ENCODE results near the gene DEUP1.
"Not testable (repeated sequence)": the region's sequence is repeated elsewhere in the genome, so short reads cannot be mapped to it uniquely, and the experiment has no call there.

DEUP1 gene, protein sequence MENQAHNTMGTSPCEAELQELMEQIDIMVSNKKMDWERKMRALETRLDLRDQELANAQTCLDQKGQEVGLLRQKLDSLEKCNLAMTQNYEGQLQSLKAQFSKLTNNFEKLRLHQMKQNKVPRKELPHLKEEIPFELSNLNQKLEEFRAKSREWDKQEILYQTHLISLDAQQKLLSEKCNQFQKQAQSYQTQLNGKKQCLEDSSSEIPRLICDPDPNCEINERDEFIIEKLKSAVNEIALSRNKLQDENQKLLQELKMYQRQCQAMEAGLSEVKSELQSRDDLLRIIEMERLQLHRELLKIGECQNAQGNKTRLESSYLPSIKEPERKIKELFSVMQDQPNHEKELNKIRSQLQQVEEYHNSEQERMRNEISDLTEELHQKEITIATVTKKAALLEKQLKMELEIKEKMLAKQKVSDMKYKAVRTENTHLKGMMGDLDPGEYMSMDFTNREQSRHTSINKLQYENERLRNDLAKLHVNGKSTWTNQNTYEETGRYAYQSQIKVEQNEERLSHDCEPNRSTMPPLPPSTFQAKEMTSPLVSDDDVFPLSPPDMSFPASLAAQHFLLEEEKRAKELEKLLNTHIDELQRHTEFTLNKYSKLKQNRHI

GRCh38 chr11:93330446-93330984 lies at the start of gene DEUP1:
Gene DEUP1, plus strand, starts transcription at chr11:93330742. Its CDS starts 1,518 bp downstream, at chr11:93332260.
- DNase-seq: peak; percentile 26

DNA sequence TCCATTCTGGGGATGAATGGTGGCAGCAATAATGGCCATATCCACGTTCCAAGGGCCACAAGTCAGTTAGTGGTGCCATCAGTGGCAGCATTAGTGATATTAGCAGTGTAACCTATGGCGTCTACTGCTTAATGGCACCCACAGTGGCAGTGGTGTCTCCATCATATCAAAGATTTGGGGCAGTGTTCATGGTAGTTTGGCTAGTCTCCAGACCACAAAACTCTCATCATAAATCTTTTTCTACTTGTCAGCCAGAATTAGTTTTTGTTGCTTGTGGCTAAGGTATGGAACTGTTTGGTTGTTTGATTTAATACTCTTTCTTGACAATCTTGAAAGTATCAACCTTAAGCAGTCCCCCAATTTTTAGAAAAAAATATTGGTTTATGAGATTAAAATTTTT lies 45.1 kb upstream of the DEUP1 start:
- DNase-seq: no peak

DNA sequence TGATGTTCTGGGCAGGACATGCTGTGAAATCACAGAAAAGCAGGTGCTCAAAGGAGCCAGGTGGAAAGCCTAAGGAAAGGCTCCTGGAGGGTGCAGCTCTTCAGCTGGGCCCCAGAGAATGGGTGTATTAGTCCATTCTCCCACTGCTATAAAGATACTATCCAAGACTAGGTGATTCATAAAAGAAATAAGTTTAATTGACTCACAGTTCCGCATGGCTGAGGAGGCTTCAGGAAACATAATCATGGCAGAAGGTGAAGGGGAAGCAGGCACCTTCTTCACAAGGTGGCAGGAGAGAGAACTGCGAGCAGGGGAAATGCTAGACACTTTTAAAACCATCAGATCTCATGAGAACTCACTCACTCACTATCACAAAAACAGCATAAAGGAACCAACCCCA lies 43.1 kb upstream of the DEUP1 start:
- DNase-seq: no peak

- no peak for DNase-seq
Observed at GRCh38 chr11:93288079-93288478, 42.5 kb upstream of the DEUP1 start.

DNA sequence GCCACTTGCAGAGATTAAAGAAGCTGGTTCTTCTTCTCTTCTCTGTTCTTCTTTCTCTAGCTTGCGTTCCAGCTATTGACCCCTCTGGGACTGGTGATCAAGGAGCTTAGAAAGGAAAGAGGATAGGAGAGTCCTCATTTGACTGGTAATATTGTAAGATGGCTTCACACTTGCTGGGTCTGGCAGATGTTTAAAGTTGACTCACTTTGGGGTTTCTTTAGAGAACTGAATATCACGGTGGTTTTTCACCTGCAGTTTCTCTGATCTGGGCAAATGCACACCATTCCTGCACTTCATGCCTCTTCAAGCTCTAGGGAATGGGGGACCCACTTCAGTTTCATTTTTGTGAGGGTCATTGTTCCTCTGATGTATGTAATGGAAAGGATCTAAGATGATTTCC lies 41.8 kb upstream of the DEUP1 start:
- DNase-seq: no peak

DNA sequence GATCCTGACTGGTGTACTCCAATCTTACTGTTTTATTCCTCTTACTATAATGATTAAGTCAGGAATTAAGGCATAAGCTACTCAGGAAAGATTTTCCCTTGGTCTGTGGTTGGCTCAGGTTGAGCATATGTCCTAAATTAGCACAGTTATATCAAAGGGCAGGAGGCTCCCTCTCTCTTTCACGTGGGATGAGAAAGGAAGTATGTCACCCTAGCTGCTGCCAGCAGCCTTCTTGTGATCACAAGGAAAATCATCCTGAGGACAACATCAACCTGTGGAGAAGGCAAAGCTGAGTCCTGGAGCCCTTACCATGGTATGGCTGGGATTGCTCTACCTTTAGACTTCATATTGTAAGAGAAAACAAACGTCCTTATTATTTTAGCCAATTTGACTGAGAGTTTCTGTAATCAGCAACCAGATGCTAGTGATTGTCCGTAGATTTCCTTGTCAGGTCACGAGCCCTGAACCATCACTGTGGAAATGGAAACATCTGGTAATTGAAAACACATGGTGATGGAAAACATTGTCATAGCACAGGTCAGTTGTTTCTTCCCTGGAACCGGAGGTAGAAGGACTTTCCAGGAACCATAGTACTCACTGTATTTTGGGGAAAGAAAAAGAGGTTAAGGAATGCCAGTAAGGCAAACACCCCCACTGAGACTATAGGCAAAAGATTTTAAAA lies 40.6 kb upstream of the DEUP1 start:
- no peak for DNase-seq

- DNase-seq: no peak
Observed at GRCh38 chr11:93291110-93291509, 39.4 kb upstream of the DEUP1 start.

- no peak for DNase-seq
Observed at GRCh38 chr11:93291898-93292297, 38.6 kb upstream of the DEUP1 start.

- no peak for DNase-seq
Observed at GRCh38 chr11:93295921-93296575, 34.5 kb upstream of the DEUP1 start.

DNA sequence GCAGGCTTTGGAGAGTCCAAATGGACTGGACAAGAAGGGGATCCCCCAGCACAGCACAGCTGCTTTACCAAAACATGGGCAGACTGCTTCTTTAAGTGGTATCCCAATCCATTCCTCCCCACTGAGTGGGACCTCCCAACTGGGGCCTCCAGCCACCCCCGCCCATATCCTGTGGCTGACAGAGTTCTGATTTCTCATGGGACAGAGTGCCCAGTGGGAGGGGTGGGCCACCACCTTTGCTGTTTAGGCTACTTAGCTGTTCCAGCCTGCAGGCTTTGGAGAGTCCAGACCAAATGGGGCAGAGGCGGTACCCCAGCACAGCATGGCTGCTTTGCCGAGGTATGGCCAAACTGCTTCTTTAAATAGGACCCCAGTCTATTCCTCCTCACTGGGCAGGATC lies 26.9 kb upstream of the DEUP1 start:
- DNase-seq: no peak

DNA sequence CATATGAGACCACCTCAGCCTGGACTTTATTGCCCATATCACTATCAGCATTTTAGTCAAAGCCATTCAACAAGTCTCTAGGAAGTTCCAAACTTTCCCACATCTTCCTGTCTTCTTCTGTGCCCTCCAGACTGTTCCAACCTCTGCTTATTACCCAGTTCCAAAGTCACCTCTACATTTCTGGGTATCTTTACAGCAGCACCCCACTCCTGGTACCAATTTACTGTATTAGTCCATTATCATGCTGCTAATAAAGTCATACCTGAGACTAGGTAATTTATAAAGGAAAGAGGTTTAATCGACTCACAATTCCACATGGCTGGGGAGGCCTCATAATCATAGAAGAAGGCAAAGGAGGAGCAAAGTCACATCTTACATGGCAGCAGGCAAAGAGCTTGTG lies 16.1 kb upstream of the DEUP1 start:
- not testable (repeated sequence) for DNase-seq

- DNase-seq: no peak
Observed at GRCh38 chr11:93319224-93319839, 11.2 kb upstream of the DEUP1 start.

DNA sequence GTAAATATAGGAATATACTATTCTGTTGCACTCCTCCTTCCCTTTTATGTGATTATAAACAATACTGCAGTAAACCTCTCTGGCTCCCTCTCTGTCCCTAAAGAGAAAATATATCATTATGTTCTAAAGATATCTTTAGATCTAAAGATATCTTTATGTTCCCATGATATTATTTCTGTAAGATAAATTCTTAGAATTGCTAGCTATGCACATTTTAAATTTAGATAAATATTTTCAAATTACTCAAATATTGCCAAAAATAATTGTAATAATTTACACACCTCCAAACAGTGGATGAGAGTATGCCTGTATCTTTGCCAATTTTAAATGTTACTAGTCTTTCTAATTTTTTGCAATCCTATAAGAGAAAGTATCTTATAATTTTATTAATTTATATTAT lies 10.3 kb upstream of the DEUP1 start:
- no peak for DNase-seq

GRCh38 chr11:93322207-93322606 lies 8.3 kb upstream of the DEUP1 start:
- DNase-seq: no peak

GRCh38 chr11:93323747-93324146 lies 6.8 kb upstream of the DEUP1 start:
- no peak for DNase-seq

- DNase-seq: no peak
Observed at GRCh38 chr11:93324500-93324899, 6.0 kb upstream of the DEUP1 start.

GRCh38 chr11:93326681-93327080 lies 3.9 kb upstream of the DEUP1 start:
- no peak for DNase-seq

GRCh38 chr11:93329936-93330445 lies 551 bp upstream of the DEUP1 start:
- no peak for DNase-seq

GRCh38 chr11:93340223-93340622 lies 9.7 kb downstream of the DEUP1 start:
- DNase-seq: no peak

DNA sequence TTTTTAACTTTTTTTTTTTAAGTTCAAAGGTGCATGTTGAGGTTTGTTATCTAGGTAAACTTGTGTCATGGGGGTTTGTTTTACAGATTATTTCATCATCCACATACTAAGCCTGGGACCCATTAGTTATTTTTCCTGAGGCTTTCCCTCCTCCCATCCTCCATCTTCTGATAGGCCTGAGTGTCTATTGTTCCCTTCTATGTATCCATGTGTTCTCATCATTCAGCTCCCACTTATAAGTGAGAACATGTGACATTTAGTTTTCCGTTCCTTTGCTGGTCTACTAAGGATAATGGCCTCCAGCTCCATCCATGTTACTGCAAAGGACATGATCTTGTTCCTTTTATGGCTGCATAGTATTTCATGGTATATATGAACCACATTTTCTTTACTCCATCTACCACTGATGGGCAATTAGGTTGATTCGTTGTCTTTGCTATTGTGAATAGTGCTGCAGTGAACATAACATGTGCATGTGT lies 14.4 kb downstream of the DEUP1 start:
- no peak for DNase-seq

DNA sequence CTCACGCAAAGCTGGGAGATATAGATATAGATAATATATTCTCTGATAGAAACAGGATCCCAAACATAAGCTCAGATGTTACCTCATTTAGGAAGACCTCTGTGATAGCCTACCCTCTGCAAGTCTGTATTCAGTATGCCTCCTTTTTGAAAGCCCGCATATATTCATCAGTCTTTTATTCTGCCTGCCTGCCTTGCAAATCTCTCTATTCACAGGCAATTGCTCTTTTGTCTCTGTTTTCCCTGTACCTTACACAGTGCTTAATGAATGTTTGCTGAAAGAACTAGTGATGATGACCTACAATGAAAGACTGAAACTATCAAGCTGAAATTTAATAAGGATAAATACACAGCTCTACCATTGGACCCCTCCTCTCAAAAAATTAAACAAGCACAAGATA lies 18.4 kb downstream of the DEUP1 start:
- DNase-seq: no peak

DNA sequence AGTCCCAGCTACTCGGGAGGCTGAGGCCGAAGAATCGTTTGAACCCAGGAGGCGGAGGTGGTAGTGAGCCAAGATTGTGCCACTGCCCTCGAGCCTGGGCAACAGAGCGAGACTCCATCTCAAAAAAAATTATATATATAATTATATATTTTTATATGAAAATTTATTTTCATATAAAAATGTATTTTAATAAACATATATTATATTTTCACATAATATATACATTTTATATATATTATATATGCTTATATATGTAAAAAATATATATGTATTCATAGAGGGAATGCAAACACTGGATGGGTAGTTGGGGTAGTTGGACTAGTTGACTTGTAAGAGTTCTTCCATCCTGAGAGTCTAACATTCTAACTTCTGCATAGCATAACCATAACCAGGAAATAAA lies 20.3 kb downstream of the DEUP1 start:
- no peak for DNase-seq
